K562 (cell line): ENCODE measurements around the gene CCDC171.

Source experiments
- CTCF ChIP-seq, 3 experiments: IDR thresholded peaks in 2 of 3; conservative IDR thresholded peaks in 1 of 3; 2 replicates each; pipeline ENCODE4 v1.5.1; 2011 to 2012; ENCODE audit warnings: low read length in 3 of 3, mild to moderate bottlenecking in 3 of 3, control low read depth in 2 of 3, improper control_type of control experiment in 1 of 3, inconsistent platforms in 1 of 3, low read depth in 1 of 3, mixed read lengths in 1 of 3, moderate library complexity in 1 of 3; ENCODE audit not compliant: insufficient read depth in 2 of 3
- EP300 ChIP-seq: IDR thresholded peaks from 2 replicates; pipeline ENCODE4 v1.6.1; 2012; ENCODE audit warnings: low read length, improper control_type of control experiment
- MCM5 ChIP-seq: fragments of 450-650 bp; IDR thresholded peaks from 2 replicates; pipeline ENCODE4 v1.6.1; 2016; ENCODE audit warnings: low read depth
- NCOR1 ChIP-seq: fragments of 450-650 bp; IDR thresholded peaks from 2 replicates; pipeline ENCODE4 v1.6.1; 2016; ENCODE audit warnings: mild to moderate bottlenecking, moderate library complexity
- SLC30A9 ChIP-seq: fragments of 250-450 bp; sonication (Bioruptor Pico); IDR thresholded peaks from 2 replicates; pipeline ENCODE4 v1.8.0; 2022; ENCODE audit warnings: mild to moderate bottlenecking, moderate library complexity
- UBTF ChIP-seq, 2 experiments: IDR thresholded peaks; 2 replicates each; pipeline ENCODE4 v1.6.1; 2012; ENCODE audit warnings: improper control_type of control experiment in 2 of 2, low read depth in 2 of 2, low read length in 2 of 2, borderline replicate concordance in 1 of 2
- ZNF217 ChIP-seq: sonication (generic); formaldehyde crosslinking; IDR thresholded peaks from 2 replicates; pipeline ENCODE4 v1.8.0; 2022; ENCODE audit warnings: mild to moderate bottlenecking, missing genetic modification reagents
- ZNF696 ChIP-seq: fragments of 250-450 bp; sonication (Bioruptor Pico); conservative IDR thresholded peaks from 2 replicates; pipeline ENCODE4 v1.4.0; 2020; ENCODE audit warnings: mild to moderate bottlenecking, moderate library complexity
- ZNF766 ChIP-seq: fragments of 200-800 bp; sonication (Bioruptor generic); conservative IDR thresholded peaks from 2 replicates; pipeline ENCODE4 v1.6.1; 2016; ENCODE audit warnings: missing genetic modification characterization, missing compliant biosample characterization

- TF ChIP-seq ZNF696 (CRISPR knock-in tag) (no peak), EP300 (no peak), ZNF217 (no peak), UBTF (IDR thresholded peaks at IDR 0.05; ENCODE audit: borderline replicate concordance in 1 of 2, low read depth in 2 of 2, low read length in 2 of 2) (no peak), ZNF766 (CRISPR knock-in tag) (no peak), CTCF (IDR thresholded peaks at IDR 0.05 in 2 of 3, conservative IDR thresholded peaks at IDR 0.05 in 1 of 3; ENCODE audit: insufficient read depth in 2 of 3, low read depth in 1 of 3, low read length in 3 of 3) (no peak), SLC30A9 (CRISPR knock-in tag) (no peak), NCOR1 (no peak), MCM5 (no peak)
Measured at GRCh38 chr9:16010221-16010620, 457.4 kb downstream of the CCDC171 start.
